NCI-H226 (cell line): ENCODE results near the gene ZNF654.
"Not testable (repeated sequence)": the region's sequence is repeated elsewhere in the genome, so short reads cannot be mapped to it uniquely, and the experiment has no call there.

Source experiments
- DNase-seq: peaks from one replicate; pipeline ENCODE4 v3.0.0-alpha.2; 2015

Gene ZNF654

GRCh38 chr3:88147261-88147660 lies 88.2 kb downstream of the ZNF654 start:
- no peak for DNase-seq

- DNase-seq = no peak
Measured at GRCh38 chr3:88148651-88149050, 89.6 kb downstream of the ZNF654 start.

DNA sequence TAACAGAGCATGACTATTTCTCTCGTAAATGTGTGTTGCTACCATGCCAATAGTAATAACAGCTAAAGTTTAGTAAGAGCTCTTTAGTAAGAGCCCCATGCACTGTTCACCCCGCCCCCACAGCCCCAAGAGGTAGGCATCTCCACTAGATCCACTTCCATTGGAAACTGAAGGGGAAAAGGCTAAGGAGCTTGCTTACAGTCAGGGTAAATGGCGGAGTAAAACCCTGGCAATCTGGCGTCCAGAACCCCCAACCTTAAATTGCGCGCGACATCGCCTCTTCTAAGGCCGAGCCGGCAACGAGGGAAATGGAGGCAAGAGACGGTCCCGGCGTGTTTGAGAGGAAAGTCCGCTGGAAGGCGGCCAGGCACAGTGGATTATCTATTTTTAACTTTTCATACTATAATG lies 90.0 kb downstream of the ZNF654 start:
- DNase-seq = no peak

GRCh38 chr3:88149509-88150362 lies 90.7 kb downstream of the ZNF654 start, which contains the start of gene C3orf38:
Gene C3orf38, plus strand, starts transcription at chr3:88149959. Its CDS starts 94 bp downstream, at chr3:88150053.
- peak; percentile 91 for DNase-seq

DNA sequence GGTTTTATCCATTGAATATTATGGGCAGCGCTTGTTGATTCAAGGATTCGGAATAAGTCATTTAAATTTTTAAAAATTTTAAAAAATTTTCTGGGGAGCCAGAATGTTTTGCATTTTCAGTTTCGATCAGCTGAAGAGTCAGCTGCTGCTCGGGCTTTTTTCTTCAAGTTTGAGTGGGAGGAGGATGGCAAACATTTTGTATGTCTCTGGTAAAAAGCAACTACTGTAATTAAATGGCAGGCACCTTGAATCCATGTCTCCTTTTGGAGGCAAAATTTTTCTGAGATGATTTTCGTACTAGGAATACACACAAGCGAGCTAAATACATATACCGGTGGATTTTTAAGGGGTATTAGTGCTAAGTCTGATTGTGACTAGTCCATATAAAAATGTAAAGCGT lies 91.3 kb downstream of the ZNF654 start:
- DNase-seq = no peak

DNA sequence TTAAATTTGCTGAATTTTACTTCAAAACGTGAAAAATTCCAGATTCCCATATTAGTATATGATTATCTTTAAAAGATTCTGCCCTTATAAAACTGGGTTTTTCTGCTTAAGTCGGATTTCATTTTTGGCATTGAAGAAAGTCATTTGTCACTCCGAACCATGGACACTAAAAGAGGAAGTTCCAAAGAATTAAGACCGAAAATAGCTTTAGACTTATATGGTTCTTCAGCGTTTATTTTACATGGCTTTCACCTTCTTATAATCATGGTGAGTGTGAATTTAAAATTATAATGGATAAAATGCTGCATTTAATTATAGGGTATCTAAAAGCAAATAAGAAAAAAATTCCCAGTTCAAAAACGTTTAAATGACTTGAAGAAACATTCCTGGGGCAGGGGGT lies 91.8 kb downstream of the ZNF654 start:
- DNase-seq = no peak

DNA sequence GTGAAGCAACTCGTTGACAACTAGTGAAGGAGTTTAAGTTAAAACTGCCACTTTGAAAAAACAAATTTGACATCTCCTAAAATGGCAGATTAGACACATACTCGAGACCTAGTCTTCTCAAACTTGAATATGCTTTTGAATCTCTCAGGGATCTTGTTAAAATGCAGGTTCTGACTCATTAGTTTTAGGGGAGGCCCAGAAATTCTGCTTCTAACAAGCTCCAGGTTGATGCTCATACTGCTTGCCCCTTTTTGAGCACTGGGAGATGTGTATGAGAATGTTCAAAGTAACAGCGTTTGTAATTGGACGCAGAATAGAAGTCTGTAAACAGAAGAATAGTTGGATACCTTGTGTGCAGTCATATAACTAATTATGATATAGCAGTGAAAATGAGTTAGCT lies 92.3 kb downstream of the ZNF654 start:
- no peak for DNase-seq

DNA sequence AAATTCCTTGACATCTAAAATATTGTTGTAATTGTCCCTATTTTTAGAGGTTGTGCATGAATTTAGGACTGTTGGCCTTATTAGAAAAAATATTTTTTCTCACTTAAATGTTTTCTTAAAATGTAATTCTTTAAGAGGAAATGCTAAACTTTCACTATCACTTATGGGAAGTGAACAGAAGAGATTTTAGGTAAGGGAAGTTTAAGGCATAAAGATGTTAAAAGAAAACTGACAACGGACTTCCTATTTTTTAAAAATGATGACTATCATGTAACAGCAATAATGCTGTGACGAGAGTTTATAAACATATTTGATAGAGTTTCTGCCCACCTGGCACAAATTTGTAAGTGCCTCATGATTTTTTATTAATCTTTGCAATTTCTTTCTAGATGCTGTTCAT lies 93.8 kb downstream of the ZNF654 start:
- no peak for DNase-seq

- DNase-seq = no peak
Measured at GRCh38 chr3:88166419-88166971, 107.4 kb downstream of the ZNF654 start.

DNA sequence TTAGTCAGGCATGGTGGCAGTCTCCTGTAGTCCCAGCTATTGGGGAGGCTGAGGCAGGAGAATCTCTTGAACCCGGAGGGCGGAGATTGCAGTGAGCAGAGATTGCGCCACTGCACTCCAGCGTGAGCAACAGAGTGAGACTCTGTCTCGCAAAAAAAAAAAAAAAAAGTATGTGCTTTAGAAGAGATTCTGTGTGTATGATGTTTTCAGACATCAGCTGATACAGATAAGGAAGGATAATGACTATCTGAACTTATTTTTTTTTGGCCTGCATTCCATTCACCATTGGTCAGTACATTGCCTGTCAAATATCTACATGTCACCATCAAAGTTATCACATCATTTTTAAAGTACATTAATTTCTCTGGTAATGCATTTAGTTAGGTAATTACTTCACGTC lies 108.1 kb downstream of the ZNF654 start:
- peak; percentile 4 for DNase-seq

GRCh38 chr3:88167704-88168103 lies 108.6 kb downstream of the ZNF654 start:
- DNase-seq = no peak

GRCh38 chr3:88168171-88168570 lies 109.1 kb downstream of the ZNF654 start:
- no peak for DNase-seq

DNA sequence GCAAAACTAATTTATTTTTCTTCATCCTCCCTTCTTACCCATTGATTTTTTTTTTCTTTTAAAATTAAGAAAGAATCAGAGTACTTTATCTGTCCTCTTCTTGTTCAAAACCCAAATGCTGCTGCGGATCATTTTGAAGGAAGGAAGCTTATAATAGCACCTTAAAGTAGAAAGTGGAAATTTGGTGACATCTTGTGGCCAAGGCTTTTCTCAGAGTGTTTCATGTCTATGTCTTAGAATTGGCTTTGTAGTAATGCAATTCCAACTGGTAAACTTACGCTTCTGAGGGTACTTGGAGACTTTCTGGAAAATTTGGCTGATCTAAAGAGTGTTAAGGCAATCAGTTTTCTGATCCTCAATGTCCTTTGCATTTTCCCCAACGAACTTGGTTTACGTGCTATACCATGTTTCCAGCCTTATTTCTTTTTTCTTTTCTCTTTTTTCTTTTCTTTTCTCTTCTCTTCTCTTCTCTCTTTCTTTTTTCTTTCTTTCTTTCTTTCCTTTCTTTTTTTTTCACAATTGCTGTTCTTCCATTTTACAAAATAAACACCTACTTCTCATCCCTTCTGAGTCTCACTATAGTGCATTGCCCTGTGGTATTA lies 121.4 kb downstream of the ZNF654 start:
- DNase-seq = no peak

- DNase-seq = not testable (repeated sequence)
Measured at GRCh38 chr3:88182165-88182918, 123.3 kb downstream of the ZNF654 start.

DNA sequence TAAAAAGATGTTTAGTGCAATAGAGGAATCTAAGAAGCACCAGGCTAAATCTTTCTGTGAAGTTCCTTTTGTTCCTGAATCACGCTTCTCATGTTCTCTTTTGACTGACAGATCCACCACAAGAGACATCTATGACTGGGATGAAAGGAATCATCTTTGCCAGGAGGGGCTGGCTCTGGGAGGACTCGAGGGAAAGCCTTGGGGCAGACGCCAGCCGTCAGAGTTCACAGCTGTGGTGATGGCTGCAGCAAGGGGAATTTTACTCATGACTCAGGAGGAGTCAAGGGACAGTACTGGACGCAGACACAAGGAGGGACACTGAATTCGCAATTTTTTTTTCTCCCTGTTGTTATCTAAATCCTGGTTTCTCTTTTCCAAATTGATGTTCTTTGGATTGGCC lies 129.4 kb downstream of the ZNF654 start:
- DNase-seq = peak; percentile 17

DNA sequence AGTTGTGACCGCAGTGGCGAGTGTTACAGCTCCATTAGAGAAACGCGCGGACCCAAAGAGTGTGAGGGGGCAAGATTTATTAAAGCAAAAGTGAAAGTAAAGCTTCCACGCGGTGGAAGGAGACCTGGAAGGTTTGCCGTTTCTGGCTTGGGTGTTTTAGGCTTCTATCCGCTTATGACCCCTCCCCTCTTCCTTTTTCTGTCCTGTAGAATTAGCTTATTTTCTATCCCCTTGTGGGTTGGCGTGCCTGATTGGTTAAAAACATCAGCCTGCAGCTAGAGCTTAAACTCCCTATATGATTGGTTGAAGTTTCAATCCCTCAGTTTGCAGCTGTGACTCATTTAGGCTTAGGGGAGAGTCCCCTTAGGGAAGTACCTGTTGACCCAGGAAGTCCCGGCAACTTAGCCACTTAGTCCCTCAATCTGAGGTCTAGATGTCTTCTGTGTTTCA lies 130.3 kb downstream of the ZNF654 start:
- DNase-seq = no peak

- DNase-seq = no peak
Measured at GRCh38 chr3:88191872-88192409, 132.9 kb downstream of the ZNF654 start.

DNA sequence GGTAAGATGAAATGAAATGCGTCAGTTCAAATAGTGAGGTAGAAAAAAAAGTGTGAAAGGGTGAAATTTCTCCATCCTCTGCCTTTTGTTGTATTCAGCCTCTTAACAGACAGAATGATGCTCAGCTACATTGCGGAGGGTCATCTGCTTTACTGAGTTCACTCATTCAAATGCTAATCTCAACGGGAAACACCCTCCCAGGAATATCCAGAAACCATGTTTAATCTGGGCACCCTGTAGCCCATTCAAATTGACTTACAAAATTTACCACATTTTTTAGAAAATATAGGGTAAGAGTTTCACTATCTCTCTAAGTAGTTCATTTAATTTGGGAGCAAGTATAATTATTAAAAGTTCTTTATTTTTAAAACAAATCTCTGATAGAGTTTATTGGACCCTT lies 133.6 kb downstream of the ZNF654 start:
- DNase-seq = no peak
